HuH-7 (cell line): ENCODE data around the gene CRB2.

ENCODE experiments used
- DNase-seq: peaks from one replicate; pipeline ENCODE4 v3.0.0; 2011; ENCODE audit warnings: low spot score

The CRB2 gene

DNA sequence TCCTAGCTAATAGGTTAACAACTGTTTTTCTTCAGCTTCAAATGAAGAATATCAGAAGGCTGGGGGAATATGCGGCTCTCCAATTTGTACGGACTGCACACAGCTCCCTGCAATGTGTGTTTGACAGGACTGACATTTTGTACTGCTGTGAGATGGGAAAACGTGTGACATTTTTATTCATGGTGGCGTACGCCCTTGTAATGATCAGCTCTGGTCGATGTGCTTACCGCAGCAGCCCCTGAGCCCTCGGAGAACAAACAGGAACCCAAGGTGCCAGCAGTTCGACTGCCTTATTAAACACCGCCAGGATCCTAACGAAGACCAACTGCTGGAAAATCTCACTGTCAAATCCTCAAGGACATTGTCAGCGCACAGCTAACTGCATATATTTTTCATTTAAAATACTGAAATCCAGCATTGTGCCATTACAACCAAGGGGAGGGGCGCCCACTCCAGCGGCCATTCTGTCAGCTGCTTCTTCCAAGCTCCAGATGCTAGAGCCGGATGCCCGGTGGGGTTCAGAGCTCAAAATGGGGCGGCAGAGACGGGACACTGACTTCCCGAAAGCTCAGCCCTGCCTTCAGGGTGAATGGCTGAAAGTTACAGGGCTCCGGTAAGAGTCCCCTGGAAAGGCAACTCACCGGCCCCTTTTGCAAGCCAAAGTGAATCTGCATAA, 66.8 kb downstream of the CRB2 start:
- no peak for DNase-seq

DNA sequence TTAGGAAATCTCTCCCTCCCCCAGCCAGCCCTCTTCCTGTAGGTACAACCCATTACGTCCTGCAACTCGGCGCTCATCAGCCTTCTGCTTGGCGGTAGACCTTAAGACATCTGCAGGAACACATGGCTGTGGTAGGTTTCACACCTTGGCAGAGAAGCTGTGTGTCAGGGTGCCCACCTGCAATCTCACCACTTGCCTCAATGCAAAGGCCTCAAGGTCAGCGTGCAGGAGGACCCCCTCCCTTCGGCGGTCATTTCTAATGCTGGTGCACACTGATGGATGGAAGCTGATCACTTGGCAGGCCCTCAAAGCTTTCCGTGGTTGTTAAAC, 67.3 kb downstream of the CRB2 start:
- DNase-seq, result no peak

DNA sequence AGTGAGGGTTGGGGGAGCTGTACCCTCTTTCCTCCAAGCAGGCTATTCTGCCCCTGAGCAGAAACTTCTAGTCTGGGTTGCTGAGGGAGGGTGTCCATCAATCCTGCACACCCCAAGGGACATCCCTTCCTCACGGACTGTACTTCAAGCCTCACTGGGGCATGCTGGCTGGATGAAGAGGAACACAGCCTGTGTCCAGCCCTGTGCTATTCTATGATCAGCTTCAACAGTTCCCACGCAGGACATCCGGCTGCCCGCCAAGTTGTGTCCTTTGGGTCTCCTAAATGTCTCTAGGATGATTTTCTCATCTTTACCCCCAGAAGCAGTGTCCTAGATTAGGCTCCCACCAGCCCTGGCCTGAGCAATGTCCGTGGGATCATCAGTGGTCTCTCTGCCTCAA, 68.1 kb downstream of the CRB2 start:
- no peak for DNase-seq

DNA sequence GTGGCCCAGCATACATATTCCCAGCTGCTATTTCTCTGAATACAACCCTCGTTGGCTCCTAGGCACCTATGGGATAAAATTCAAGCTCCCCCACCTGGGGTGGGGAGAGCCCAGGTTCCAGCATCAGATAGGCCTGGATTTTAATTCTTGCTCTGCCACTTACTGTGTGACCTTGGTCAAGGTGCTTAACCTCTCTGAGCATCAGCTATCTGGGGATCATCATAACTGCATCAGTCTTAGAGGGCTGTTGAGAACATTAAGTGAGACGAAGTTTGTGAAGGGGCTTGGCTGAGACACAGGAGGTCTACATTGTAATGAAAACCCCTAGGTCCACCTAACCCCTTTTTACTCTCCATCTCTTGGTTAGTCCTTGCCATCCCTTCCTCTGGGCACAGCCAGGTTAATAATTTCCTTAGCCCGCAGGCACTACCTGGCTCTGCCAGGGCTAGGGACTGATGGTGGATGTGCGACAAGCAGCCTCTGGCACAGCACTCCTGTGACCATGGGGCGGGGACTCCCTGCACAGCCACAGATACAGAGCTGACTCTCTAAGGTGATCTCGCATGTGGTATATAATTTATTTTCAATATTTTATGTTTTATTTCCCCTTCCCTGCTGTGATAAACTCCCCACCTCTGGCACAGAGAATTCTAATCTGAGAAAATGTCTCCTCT, 68.7 kb downstream of the CRB2 start:
- no peak for DNase-seq

DNA sequence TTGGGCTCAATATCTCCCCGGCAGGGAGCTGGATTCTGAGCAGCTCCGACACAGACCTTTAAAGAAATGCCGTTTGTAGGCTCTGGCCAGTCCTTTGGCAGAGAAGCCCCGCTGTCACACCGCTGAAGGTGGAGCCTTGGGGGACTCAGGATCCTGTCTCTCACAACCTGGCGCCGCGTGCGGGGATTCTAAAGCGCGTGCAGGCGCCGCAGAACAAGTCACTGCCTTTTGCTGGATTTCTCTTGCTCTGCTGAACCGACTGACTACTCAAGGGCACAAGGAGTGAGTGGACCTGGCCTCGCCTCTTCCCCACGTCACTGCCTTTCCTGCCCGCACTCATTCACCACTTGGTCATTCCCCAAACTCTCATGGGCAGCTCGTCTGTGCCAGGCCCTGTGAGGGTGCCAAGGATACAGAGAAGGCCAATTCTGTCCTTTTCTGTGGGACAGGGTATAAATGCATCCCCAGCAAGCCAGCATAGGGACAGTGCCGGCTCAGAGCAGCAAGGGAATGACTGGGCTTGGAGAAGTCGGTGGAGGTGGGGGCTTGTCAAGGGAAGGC, 69.3 kb downstream of the CRB2 start:
- no peak for DNase-seq

DNA sequence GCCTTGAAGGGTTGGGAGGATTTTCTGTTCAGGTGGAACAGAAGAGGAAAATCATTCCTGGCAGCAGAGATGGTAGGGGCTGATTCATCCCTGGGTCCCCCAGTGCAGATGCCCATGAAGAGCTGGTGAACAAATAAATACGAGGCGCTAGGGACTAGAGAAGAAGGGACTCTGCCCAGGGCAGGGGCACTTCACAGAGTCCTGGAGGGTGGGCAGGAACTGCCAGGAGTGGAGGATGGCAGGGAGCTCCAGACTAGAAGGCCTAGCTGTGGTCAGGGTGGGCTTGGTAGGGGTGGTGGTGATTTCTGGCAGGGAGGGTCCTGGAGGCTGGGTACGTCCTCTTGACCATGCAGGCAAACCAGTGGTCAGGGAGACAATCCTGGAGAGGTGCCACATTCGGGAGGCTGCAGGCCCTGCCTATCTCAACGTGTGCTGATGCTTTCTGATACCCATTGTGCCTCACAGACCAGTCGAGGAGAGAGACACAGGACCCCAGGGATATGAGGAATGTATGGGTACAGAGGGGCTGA, 69.9 kb downstream of the CRB2 start:
- no peak for DNase-seq

GRCh38 chr9:123426406-123426805, 70.4 kb downstream of the CRB2 start:
- DNase-seq, result no peak
